Stomach (tissue), 9 donors: Measurements from ENCODE around the gene MED10. TPM values are rescaled to one million over a fixed set of nuclear protein-coding genes. Genes with fewer than 3 reads are reported as not detected.

Source experiments
- DNase-seq, 2 donors: peaks; one replicate each; pipeline versions ENCODE4 v3.0.0 to v3.0.0-alpha.2; 2013 to 2019
- H3K27ac ChIP-seq, 5 donors: fragments of 200-600 bp in 4 of 5; sonication (generic) in 4 of 5; one replicate each; pipeline ENCODE4 v1.5.1; 2013 to 2019; ENCODE audit warnings: mild to moderate bottlenecking in 1 of 5, moderate library complexity in 1 of 5
- H3K27me3 ChIP-seq, 3 donors: fragments of 200-600 bp; sonication (generic); one replicate each; pipeline ENCODE4 v1.5.1; 2017 to 2019; ENCODE audit warnings: mixed run types in 1 of 3
- H3K36me3 ChIP-seq, 4 donors: fragments of 200-600 bp; sonication (generic); 1 replicate in 3 of 4; 2 replicates in 1 of 4; pipeline ENCODE4 v1.5.1; 2016 to 2019
- H3K4me1 ChIP-seq, 4 donors: fragments of 200-600 bp; sonication (generic); one replicate each; pipeline ENCODE4 v1.5.1; 2016 to 2019
- H3K4me3 ChIP-seq, 4 donors: fragments of 200-600 bp; sonication (generic) in 3 of 4; one replicate each; pipeline ENCODE4 v1.5.1; 2016 to 2019; ENCODE audit warnings: mild to moderate bottlenecking in 1 of 4
- H3K9me3 ChIP-seq, 4 donors: fragments of 200-600 bp; sonication (generic); one replicate each; pipeline ENCODE4 v1.5.1; 2016 to 2019
- CTCF ChIP-seq, 7 experiments: fragments of 450-650 bp in 4 of 7; fragments of 200-600 bp in 3 of 7; sonication (generic) in 3 of 7; IDR thresholded peaks; one replicate each; pipeline ENCODE4 v1.5.1; 2016 to 2019; ENCODE audit warnings: antibody characterized with exemption in 7 of 7, control low read depth in 2 of 7, mild to moderate bottlenecking in 1 of 7
- EP300 ChIP-seq: sonication (generic); formaldehyde crosslinking; IDR thresholded peaks from one replicate; pipeline ENCODE4 v1.6.1; 2017; ENCODE audit warnings: antibody characterized with exemption
- POLR2A ChIP-seq, 4 donors: fragments of 450-650 bp; IDR thresholded peaks; one replicate each; pipeline ENCODE4 v1.6.1; 2016; ENCODE audit warnings: antibody characterized with exemption in 4 of 4, control low read depth in 2 of 4, mild to moderate bottlenecking in 1 of 4, moderate library complexity in 1 of 4
- POLR2AphosphoS5 ChIP-seq, 3 donors: sonication (generic); formaldehyde crosslinking; IDR thresholded peaks; one replicate each; pipeline ENCODE4 v1.6.1; 2016; ENCODE audit warnings: antibody characterized with exemption in 3 of 3
- WGBS, 5 donors: extraction: QIAGEN DNeasy Blood & Tissue Kit in 3 of 5; methylation state at CpG; one replicate each; pipeline versions ENCODE4 v1.1.5 to v1.1.7; 2013 to 2018; 5-methylcytosine and 5-hydroxymethylcytosine counted together
- intact Hi-C: fragments of 100-400 bp; cut with DNase I; formaldehyde crosslinking; loops from one replicate; pipeline ENCODE4 v1.15.1; 2023; ENCODE audit warnings: low total_unique reads
- polyA plus RNA-seq, 3 donors: library from polyadenylated mRNA; stranded (reverse); fragments of 200-250 nt; gene quantifications; one replicate each; pipeline ENCODE4 v1.2.3, GENCODE V29; 2013
- total RNA-seq, 5 donors: library from RNA; depleted of rRNA; stranded (reverse); fragments of >200 nt; gene quantifications; one replicate each; pipeline versions ENCODE4 v1.1.0 to v1.2.3, GENCODE V29; 2014 to 2016
- donor health status: healthy with polysubstance abuse.
- donor health status: Bipolar disorder and iron deficiency.
- donor health status: healthy.

The MED10 gene
- total and polyA plus RNA-seq, 8 donors, result 17.5 to 104 (median 34.3) TPM

GRCh38 chr5:6387970-6388369, 9.6 kb upstream of the MED10 start:
- DNase-seq, result no peak
- TF ChIP-seq EP300, result no peak
- no peak for TF ChIP-seq POLR2A (IDR thresholded peaks at IDR 0.05)
- no peak for TF ChIP-seq POLR2AphosphoS5 (IDR thresholded peaks at IDR 0.05)
- TF ChIP-seq CTCF (IDR thresholded peaks at IDR 0.05), result no peak
- no peak overlapping the region for H3K4me3 ChIP-seq
- no peak overlapping the region for H3K27ac ChIP-seq
- H3K36me3 ChIP-seq, result no peaks in the 10 kb centered on the region
- H3K27me3 ChIP-seq, result peaks cover 0 to 12% (median 0%) of the 10 kb centered on the region in 3 donors
- intact Hi-C loops, result no loop called here
- no peaks in the 10 kb centered on the region for H3K9me3 ChIP-seq
- no peaks in the 10 kb centered on the region for H3K4me1 ChIP-seq

- TF ChIP-seq POLR2A (IDR thresholded peaks at IDR 0.05) (no peak), POLR2AphosphoS5 (IDR thresholded peaks at IDR 0.05) (no peak), CTCF (IDR thresholded peaks at IDR 0.05) (no peak), EP300 (no peak)
- H3K27me3 ChIP-seq, result peaks cover 0 to 12% (median 0%) of the 10 kb centered on the region in 3 donors
- no peaks in the 10 kb centered on the region for H3K4me1 ChIP-seq
- no peak overlapping the region for H3K27ac ChIP-seq
- H3K36me3 ChIP-seq, result no peaks in the 10 kb centered on the region
- no peaks in the 10 kb centered on the region for H3K9me3 ChIP-seq
- DNase-seq, result no peak
- intact Hi-C loops, result no loop called here
- H3K4me3 ChIP-seq, result no peak overlapping the region
- WGBS, 5 donors, result 87 to 94% (median 91%) methylated on average over 1 of the region's 1 CpG
These were observed 7.9 kb upstream of the MED10 start for GRCh38 chr5:6386271-6386670.

GRCh38 chr5:6384856-6385255, 6.5 kb upstream of the MED10 start:
- TF ChIP-seq EP300, result no peak
- no peak for TF ChIP-seq POLR2A (IDR thresholded peaks at IDR 0.05)
- no peak for TF ChIP-seq CTCF (IDR thresholded peaks at IDR 0.05)
- TF ChIP-seq POLR2AphosphoS5 (IDR thresholded peaks at IDR 0.05), result no peak
- intact Hi-C loops, result no loop called here
- no peak overlapping the region for H3K27ac ChIP-seq
- H3K9me3 ChIP-seq, result no peaks in the 10 kb centered on the region
- no peaks in the 10 kb centered on the region for H3K4me1 ChIP-seq
- H3K4me3 ChIP-seq, result no peak overlapping the region
- no peak for DNase-seq
- H3K27me3 ChIP-seq, result peaks cover 0 to 10% (median 0%) of the 10 kb centered on the region in 3 donors
- no peaks in the 10 kb centered on the region for H3K36me3 ChIP-seq
- WGBS, 5 donors, result 85 to 96% (median 94%) methylated on average over 9 of the region's 9 CpGs

- H3K27ac ChIP-seq, result no peak overlapping the region
- peaks cover 0 to 10% (median 8%) of the 10 kb centered on the region in 4 donors for H3K4me1 ChIP-seq
- 39 to 49% (median 46%) methylated on average over 6 of the region's 6 CpGs for WGBS, 5 donors
- H3K27me3 ChIP-seq, result peaks cover 0 to 10% (median 0%) of the 10 kb centered on the region in 3 donors
- no peak for TF ChIP-seq EP300
- no peak for TF ChIP-seq POLR2AphosphoS5 (IDR thresholded peaks at IDR 0.05)
- no peak for TF ChIP-seq CTCF (IDR thresholded peaks at IDR 0.05)
- no peak for TF ChIP-seq POLR2A (IDR thresholded peaks at IDR 0.05)
- intact Hi-C loops, result no loop called here
- DNase-seq, result no peak
- no peaks in the 10 kb centered on the region for H3K9me3 ChIP-seq
- H3K4me3 ChIP-seq, result no peak overlapping the region
- H3K36me3 ChIP-seq, result no peaks in the 10 kb centered on the region
These were observed 5.0 kb upstream of the MED10 start for GRCh38 chr5:6383376-6383775.
